SK-N-MC (cell line): ENCODE measurements around the gene COG5.

Source experiments
- DNase-seq: peaks from one replicate; pipeline ENCODE4 v3.0.0-alpha.2; 2011; ENCODE audit warnings: low read depth, low spot score
- H3K27ac ChIP-seq: fragments of 200-600 bp; sonication (generic); 2 replicates; pipeline ENCODE4 v1.5.1; 2016; ENCODE audit warnings: mixed run types
- H3K36me3 ChIP-seq: fragments of 200-600 bp; sonication (generic); 2 replicates; pipeline ENCODE4 v1.6.1; 2017; ENCODE audit warnings: antibody characterized with exemption, low read length, mixed read lengths; ENCODE audit not compliant: insufficient read depth
- H3K4me3 ChIP-seq: fragments of 200-600 bp; sonication (generic); 2 replicates; pipeline ENCODE4 v1.5.1; 2016
- H3K9ac ChIP-seq: fragments of 200-600 bp; sonication (generic); 2 replicates; pipeline ENCODE4 v1.8.0; 2017; ENCODE audit warnings: mixed run types, mixed read lengths; ENCODE audit not compliant: insufficient read length
- H3K9me3 ChIP-seq: fragments of 200-600 bp; sonication (generic); 2 replicates; pipeline ENCODE4 v1.6.1; 2017; ENCODE audit warnings: low read depth, mild to moderate bottlenecking, antibody characterized with exemption, low read length, moderate library complexity, mixed read lengths
- EZH2 ChIP-seq: fragments of 200-600 bp; sonication (generic); IDR thresholded peaks from one replicate; pipeline ENCODE4 v1.6.1; 2017; ENCODE audit warnings: antibody characterized with exemption
- FOXP2 ChIP-seq: optimal IDR thresholded peaks from 2 replicates; pipeline ENCODE3; 2011; ENCODE audit warnings: mild to moderate bottlenecking, moderate library complexity; ENCODE audit not compliant: insufficient read depth; ENCODE audit errors: extremely low read length, control extremely low read depth
- POLR2AphosphoS5 ChIP-seq: IDR thresholded peaks from 2 replicates; pipeline ENCODE4 v1.6.1; 2012; ENCODE audit warnings: mild to moderate bottlenecking, low read depth, low read length, borderline replicate concordance

The COG5 gene

DNA sequence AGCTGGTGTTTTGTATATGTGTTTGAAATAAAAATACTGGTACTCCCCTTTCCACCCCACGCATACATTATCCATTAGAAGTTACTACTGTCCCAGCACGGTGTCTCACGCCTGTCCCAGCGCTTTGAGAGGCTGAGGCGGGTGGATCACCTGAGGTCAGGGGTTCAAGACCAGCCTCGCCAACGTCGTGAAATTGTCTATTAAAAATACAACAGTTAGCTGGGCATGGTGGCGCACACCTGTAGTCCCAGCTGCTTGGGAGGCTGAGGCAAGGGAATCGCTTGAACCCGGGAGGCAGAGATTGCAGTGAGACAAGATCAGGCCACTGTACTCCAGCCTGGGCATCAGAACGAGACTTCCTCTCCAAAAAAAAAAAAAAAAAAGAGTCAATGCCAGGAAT, 392.2 kb downstream of the COG5 start:
- Histone ChIP-seq H3K27ac (no peak overlapping the region), H3K4me3 (no peak overlapping the region), H3K36me3 (no peaks in the 10 kb centered on the region), H3K9ac (no peak overlapping the region), H3K9me3 (no peaks in the 10 kb centered on the region)
- TF ChIP-seq EZH2: no peak
- TF ChIP-seq POLR2AphosphoS5: no peak
- no peak for TF ChIP-seq FOXP2
- no peak for DNase-seq

GRCh38 chr7:107170051-107170915, 393.4 kb downstream of the COG5 start:
- peak overlapping the region; percentile 87 for H3K27ac ChIP-seq
- no peak for DNase-seq
- no peak for TF ChIP-seq POLR2AphosphoS5
- TF ChIP-seq EZH2: no peak
- TF ChIP-seq FOXP2: no peak
- H3K4me3 ChIP-seq: peak overlapping the region; percentile 91
- H3K9me3 ChIP-seq: no peaks in the 10 kb centered on the region
- H3K9ac ChIP-seq: peak overlapping the region; percentile 86
- H3K36me3 ChIP-seq: no peaks in the 10 kb centered on the region

- peak overlapping the region; percentile 91 for H3K4me3 ChIP-seq
- TF ChIP-seq FOXP2 (no peak), POLR2AphosphoS5 (peak; percentile 63)
- H3K36me3 ChIP-seq: no peaks in the 10 kb centered on the region
- no peak for DNase-seq
- peak overlapping the region; percentile 87 for H3K27ac ChIP-seq
- no peaks in the 10 kb centered on the region for H3K9me3 ChIP-seq
- peak overlapping the region; percentile 86 for H3K9ac ChIP-seq
These were observed 394.3 kb downstream of the COG5 start for GRCh38 chr7:107169120-107170050.

DNA sequence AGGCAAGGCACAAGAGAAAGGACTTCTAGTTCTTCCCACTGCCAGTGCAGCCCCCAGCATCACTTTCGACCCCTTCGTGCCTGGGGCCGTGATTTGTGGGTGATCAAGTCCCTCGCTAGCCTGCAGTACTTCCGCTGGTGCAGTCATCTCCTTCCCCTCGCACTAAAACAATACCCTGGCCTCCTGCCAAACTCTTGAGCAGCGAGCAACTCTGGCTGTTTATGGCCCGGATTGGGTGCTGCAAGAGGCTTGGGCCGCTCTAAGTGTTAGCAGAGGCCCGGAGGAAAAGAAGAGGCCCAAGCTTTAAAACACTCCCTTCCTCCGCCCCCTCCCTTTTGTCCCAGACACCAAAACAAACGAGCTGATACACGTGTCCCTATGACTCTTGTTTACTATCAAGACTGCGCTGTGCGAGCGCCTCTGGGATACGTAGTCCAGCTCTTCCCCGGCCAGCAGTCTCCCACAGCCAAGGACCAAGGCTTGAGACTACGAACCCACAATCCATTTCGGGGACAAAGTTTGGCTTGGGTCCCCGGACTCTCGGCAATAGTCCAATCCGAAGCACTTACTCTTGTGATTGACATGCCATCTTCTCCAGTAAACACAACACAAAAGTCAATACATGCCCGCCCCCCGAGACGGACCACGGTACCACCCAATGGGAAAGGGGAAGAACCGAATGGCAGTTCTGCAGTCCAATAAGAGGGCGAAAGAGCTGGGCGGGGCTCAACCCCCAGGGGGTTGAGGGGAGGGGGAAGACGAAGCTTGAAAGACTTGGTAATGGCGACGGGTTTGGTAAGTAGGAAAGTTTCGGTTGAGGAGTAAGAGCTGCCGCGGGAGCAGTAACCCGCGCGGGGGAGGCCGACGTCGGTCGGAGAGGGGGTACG, 395.2 kb downstream of the COG5 start, which contains the start of gene HBP1:
Gene HBP1, plus strand, starts transcription at position 771 of the 887 bp plus-strand sequence. CDS start 10,891 bp downstream, outside the sequence.
- peak within 1 kb of the TSS; percentile 91 for H3K4me3 ChIP-seq
- H3K27ac ChIP-seq: peak within 1 kb of the TSS; percentile 97
- peak within 1 kb of the TSS; percentile 98 for H3K9ac ChIP-seq
- no peak for TF ChIP-seq POLR2AphosphoS5
- peak; percentile 87 for TF ChIP-seq FOXP2
- peak; percentile 100 for DNase-seq
- no peaks in the 10 kb centered on the region for H3K9me3 ChIP-seq
- H3K36me3 ChIP-seq: no peaks in the 10 kb centered on the region

DNA sequence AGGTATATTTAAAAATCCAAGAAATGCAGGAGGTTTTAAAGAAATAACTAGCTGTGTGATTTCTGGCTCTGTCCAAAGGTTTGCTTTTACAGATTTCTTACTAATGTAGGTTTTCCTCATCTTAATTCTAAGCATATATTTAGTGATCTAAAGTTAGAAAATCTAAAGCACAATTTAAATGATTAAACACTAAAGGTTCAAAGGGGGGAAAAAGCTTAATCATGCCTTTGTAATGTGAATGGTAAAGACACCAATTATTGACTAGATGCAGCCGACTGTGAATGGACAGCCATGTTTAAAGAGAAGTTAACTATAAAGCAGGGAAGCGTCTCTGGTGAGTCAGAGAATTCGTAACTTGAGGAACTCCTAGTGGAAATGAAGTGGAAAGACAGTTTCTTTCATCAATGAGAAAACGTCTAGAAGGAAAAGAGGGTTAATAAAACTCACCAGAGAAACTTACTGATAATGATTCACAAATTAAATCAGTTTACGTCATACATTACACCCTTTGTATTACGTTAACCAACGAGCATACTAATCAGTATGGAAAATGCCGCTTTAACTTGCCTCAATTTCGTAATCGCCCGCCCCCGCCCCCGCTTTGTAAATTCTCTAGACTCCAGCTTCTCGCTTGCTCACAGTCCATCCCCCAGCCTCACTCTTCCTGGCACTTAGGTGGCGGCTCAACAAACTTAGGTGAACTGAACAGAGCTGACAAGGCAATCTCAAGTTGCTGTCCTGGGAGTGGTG, 396.1 kb downstream of the COG5 start:
- TF ChIP-seq EZH2 (no peak), POLR2AphosphoS5 (peak; percentile 56)
- Histone ChIP-seq H3K4me3 (peak overlapping the region; percentile 86), H3K9ac (peak overlapping the region; percentile 98), H3K27ac (peak overlapping the region; percentile 97), H3K36me3 (no peaks in the 10 kb centered on the region), H3K9me3 (no peaks in the 10 kb centered on the region)
- peak; percentile 84 for DNase-seq

GRCh38 chr7:107166736-107167426, 396.8 kb downstream of the COG5 start:
- Histone ChIP-seq H3K36me3 (no peaks in the 10 kb centered on the region), H3K9me3 (no peaks in the 10 kb centered on the region), H3K4me3 (peak overlapping the region; percentile 86), H3K27ac (peak overlapping the region; percentile 97), H3K9ac (peak overlapping the region; percentile 98)
- TF ChIP-seq FOXP2 (no peak), POLR2AphosphoS5 (no peak), EZH2 (no peak)
- no peak for DNase-seq

GRCh38 chr7:107165341-107165740, 398.4 kb downstream of the COG5 start:
- no peak overlapping the region for H3K4me3 ChIP-seq

More at GRCh38 chr7:107165341-107165740, 398.4 kb downstream of the COG5 start:
- Histone ChIP-seq H3K36me3 (no peaks in the 10 kb centered on the region), H3K9me3 (no peaks in the 10 kb centered on the region), H3K9ac (no peak overlapping the region), H3K27ac (no peak overlapping the region)
- DNase-seq: no peak
- TF ChIP-seq POLR2AphosphoS5: no peak
- no peak for TF ChIP-seq EZH2
- no peak for TF ChIP-seq FOXP2
